Left renal cortex interstitium (tissue), 4 donors: ENCODE data around the gene OR2AT4. TPM values are rescaled to one million over a fixed set of nuclear protein-coding genes. Genes with fewer than 3 reads are reported as not detected.
"Not testable (repeated sequence)": the region's sequence is repeated elsewhere in the genome, so short reads cannot be mapped to it uniquely, and the experiment has no call there.

Experiments
- DNase-seq, 4 donors: peaks; one replicate each; pipeline ENCODE4 v3.0.0-alpha.2; 2013; ENCODE audit warnings: low read depth in 4 of 4, low spot score in 2 of 4, missing footprints in 1 of 4
- polyA plus RNA-seq, 4 donors: library from polyadenylated mRNA; unstranded; fragments of 120-200 nt; gene quantifications; one replicate each; pipeline ENCODE4 v1.2.1, GENCODE V29; 2013; ENCODE audit not compliant: insufficient read length in 4 of 4

Gene OR2AT4
- polyA plus RNA-seq, 4 donors = 0.01 to 0.06 (median 0.03) TPM; not detected in 1

DNA sequence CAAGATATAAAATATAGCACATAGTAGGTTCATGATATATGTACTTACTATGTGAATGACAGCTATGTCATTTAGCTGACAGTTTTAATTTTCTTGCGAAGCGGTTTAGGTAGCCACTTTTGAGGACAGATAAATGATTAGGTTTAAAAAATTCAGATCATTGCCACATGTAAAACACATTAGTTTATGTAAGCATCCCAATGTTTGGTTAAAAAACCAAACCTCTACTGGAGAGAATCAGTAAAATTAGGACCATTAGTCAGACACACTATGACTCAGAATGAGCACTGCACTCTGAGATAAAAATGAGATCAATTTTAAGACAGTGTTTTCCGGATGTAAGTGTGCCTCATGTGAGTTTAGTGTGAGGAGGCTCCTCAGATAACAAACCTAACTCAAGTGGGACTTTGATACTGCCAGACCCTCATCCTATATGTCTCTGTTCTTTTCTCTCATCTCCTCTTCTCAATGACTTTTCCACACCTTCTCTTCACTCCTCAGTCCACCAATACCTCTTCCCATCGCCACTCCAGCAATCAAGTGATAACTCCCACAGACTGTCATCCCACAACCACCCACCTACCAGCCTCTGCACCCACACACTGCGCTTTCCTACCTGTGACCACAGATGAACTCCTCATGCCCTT is 6.8 kb upstream of the OR2AT4 start:
- no peak for DNase-seq

DNA sequence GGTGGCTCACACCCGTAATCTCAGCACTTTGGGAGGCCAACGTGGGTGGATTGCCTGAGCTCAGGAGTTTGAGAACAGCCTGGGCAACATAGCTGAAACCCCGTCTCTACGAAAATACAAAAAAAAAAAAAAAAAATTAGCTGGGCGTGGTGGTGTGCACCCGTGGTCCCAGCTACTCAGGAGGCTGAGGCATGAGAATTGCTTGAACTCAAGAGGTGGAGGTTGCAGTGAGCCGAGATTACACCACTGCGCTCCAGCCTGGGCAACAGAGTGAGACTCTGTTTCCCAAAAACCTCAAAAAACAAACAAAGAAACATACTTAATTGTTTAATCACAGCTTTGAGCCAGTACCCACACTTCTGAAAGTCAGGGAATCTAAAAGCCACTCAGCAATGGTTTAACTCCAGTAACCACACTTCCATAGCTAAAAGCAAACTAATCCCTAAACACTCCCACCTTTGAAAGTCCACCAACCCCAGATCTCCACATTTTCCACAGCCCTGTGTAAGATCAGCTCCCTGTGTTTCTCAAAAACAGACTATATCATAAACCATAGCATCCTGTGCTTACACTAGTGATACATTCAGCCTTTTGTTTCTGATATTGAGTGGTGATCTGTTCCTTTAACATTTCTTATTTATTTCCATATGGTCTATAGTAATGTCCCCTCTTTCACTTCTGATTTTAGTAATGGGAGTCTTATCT is 4.9 kb upstream of the OR2AT4 start:
- no peak for DNase-seq

DNA sequence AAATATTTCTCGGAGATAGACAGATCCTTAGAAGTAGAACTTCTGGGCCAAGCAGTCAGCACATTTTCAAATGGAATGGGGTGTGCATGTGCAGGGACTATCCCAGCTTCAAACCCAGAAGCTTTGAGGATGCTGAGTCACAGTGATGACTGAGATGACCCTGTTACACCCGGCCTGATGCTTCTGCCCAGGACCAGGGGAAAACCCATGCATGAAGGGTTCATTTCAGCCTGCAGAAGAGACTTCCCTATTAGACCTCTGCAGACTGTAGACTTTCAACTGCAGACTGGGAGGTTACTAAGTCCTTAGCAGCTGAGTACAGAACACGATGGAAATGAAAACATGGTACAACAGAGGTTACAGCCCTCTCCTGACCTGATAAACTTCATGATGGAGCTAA is 3.6 kb upstream of the OR2AT4 start:
- no peak for DNase-seq

GRCh38 chr11:75099635-75100034 is 3.0 kb upstream of the OR2AT4 start:
- DNase-seq = no peak

DNA sequence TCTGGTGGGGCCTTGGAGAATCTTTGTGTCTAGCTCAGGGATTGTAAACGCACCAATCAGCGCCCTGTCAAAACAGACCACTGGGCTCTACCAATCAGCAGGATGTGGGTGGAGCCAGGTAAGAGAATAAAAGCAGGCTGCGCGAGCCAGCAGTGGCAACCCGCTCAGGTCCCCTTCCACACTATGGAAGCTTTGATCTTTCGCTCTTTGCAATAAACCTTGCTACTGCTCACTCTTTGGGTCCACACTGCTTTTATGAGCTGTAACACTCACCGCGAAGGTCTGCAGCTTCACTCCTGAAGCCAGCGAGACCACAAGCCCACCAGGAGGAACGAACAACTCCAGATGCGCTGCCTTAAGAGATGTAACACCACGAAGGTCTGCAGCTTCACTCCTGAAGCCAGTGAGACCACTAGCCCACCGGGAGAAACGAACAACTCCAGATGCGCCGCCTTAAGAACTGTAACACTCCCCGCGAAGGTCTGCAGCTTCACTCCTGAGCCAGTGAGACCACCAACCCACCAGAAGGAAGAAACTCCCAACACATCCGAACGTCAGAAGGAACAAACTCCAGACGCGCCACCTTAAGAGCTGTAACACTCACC is 2.3 kb upstream of the OR2AT4 start:
- DNase-seq = not testable (repeated sequence)

- DNase-seq = not testable (repeated sequence)
Observed at GRCh38 chr11:75098181-75098580, 1.5 kb upstream of the OR2AT4 start.

DNA sequence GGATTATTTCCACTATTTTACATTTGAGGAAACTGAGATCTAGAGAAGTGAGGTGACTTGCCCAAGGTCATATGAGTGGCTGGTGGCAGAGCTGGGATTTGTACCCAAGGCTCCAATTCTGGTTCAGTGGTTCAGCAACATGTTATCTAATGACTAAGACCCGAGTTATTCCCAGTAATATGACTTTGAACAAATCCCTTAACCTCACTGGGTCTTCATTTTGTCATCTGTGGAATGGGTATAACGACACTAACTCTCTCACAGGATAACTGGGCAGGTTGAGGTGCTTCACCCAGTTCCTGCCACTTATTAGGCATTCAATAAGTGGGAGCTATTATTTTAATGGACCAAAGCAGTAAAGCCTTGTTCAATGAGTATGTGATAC is 489 bp upstream of the OR2AT4 start:
- DNase-seq = no peak

GRCh38 chr11:75094382-75094781 is 2.3 kb downstream of the OR2AT4 start:
- DNase-seq = not testable (repeated sequence)

GRCh38 chr11:75090671-75091177 is 6.0 kb downstream of the OR2AT4 start:
- DNase-seq = no peak

DNA sequence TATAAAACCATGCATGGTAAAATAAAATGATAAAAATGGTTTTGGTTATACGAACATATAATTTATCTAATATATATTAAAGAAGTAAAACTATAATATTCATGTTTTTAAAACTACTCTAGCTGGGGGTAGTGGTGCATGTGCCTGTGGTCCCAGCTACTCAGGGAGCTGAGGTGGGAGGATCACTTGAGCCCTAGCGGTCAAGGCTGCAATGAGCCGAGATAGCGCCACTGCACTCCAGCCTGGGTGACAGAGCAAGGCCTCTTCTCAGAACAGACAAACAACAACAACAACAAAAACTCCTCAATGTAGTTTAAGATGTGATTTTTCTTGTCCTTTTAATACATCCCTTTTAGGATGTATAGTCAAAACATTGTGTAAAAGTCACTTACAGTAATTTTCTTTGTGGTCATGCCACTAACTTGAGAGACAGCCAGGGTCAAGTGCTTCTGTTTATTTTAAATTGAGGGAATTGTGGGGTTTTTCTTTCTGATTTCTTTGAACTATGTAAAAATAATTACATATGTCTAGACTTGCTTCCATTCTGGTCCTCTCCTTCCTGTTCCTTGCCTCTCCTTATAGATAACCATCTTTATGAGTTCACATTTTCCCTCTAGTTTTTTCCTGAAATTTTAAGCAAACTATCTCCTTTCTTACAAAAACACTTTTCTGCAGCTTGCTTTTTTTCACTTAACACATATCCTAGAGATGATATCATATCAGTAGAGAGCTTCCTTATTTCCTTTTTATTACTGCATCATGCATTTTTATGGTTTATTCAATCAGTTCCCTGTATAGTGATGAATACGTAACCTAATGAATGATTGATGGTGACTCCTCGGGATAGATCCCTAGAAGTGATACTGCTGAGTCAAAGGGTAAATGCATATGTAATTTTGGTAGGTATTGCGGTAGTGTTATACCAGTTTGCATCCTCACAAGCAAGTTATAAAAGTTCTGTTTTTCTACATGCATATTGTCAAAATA is 9.1 kb downstream of the OR2AT4 start:
- no peak for DNase-seq

DNA sequence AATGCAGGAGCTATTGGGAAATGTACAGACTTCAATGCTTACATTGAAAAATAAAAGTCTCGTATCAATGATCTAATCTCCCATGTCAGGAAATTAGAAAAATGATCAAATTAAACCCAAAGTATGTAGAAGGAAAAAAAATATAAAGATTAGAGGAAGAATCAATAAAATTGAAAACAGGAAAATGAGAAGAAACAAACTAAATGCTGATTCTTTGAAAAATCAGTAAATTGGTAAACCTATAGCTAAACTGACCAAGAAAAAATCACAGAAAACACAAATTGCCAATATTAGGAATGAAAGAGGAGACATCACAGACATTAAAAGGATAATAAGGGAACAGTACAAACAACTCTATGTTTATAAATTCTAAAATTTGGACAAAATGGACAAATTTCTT is 11.8 kb downstream of the OR2AT4 start:
- DNase-seq = no peak

- no peak for DNase-seq
Observed at GRCh38 chr11:75083217-75083605, 13.5 kb downstream of the OR2AT4 start.

DNA sequence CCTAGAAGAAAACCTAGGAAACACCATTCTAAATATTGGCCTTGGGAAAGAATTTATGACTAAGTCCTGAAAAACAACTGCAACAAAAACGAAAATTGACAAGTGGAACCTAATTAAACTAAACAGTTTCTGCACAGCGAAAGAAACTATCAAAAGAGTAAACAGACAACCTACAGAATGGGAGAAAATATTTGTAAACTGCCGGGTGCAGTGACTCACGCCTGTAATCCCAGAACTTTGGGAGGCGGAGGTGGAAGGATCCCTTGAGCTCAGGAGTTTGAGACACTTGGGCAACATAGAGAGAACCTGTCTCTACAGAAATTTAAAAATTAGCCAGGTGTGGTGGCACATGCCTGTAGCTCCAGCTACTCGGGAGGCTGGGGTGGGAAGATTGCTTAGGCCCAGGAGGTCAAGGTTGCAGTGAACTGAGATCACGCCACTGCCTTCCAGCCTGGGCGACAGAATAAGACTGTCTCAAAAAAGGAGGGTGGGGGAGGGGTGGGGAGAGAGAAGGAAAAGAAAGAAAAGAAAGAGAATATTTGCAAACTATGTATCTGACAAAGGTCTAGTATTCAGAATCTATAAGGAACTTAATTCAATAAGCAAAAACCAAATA is 14.0 kb downstream of the OR2AT4 start:
- DNase-seq = no peak

DNA sequence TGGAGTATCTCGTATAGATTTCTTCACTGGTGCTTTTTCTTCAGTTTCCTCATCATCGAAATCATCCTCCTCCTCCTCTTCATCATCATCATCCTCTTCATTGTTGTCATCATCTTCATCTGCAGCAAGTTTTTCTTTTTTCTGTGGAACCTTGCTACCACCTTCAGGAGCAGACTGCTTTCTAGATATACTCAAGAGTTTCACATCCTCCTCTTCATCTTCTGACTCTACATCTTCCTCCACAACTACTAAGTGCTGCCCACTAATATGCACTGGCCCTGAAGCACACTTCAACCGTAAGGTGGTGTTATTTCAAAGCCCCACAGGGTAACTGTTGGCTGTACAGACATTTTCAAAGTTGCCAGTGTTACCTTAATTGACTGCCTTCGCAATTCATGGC is 17.1 kb downstream of the OR2AT4 start:
- DNase-seq = no peak

DNA sequence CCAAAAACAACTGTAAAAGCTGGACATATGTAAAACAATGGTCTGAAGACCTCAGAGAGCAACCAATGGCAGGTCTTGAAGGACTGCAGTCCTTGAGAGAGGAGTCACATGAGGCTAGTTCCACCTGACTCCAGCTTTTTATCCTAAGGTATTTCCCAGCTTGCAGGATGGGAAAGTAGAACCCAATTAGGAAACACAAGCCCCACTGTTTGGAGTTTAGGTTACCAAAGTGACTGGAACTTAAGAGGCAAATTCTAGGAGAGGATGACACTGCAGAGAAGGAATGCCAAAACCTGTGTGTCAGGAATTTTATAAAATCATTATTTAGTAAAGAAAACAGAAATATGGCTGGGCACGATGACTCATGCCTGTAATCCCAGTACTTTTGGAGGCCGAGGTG is 18.4 kb downstream of the OR2AT4 start:
- DNase-seq = no peak

DNA sequence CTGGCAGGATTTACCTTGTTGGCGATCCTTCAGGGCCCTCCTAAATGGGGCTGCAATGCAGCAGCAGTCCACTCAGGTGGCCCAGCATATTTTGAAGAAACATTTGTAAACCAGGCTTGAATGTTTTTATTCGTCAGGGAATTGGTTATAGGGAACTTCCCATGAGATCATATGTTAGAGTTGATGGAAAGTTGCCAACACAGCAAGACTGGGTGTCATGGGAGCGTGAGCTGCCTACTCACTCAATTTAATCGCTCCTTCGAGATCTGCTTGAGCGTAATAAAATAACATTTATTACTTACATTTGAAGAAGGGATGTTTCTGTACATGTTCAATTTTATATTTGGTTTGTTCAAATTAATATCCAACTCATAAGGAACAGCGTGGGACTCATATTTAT is 19.4 kb downstream of the OR2AT4 start:
- no peak for DNase-seq

GRCh38 chr11:75076671-75077070 is 20.0 kb downstream of the OR2AT4 start:
- no peak for DNase-seq

- DNase-seq = no peak
Observed at GRCh38 chr11:75073459-75074190, 23.1 kb downstream of the OR2AT4 start.

DNA sequence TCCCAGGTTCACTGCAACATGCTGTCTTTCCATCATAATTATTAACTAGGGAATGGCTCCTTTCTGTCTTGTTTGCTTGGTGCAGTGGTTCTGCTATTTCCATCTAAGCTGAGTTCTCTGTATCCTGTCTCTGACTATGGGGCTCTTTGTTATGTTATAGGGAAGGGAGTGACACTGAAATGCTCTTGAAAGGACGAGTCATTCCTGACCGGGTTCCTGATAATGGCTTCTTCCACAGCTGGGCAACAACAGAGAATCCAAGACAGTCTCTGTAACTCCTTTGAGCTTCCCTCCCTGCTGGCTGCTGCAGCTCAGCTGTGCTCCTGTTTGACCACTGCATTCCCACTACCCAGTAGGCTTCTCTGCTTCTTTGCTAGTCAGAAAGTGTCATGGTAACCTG is 24.1 kb downstream of the OR2AT4 start:
- no peak for DNase-seq

DNA sequence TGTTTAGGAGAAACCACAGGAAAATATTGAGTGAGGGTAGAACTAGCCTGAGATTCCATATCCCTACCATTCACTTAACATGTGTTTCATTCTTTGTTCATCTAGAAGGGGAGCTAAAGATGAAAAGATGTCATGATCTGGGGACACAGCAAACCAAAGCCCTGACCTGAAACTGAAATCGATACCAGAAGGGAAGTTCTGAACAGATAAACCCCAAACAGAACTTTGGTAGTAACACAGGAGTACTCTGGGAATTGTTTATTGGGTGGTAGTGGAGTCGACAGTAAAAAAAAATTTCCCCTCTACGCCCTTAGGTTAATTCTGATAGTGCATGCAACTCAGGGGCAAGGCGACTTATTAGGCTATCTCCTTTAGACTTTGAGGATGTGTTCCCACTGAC is 27.2 kb downstream of the OR2AT4 start:
- no peak for DNase-seq
